AG04450 (cell line): ENCODE data around the gene TMEM45A. TPM values are rescaled to one million over a fixed set of nuclear protein-coding genes. Genes with fewer than 3 reads are reported as not detected.
"Not testable (repeated sequence)": the region's sequence is repeated elsewhere in the genome, so short reads cannot be mapped to it uniquely, and the experiment has no call there.

Experiments used
- CTCF ChIA-PET: fragments of 300-600, 350-600 bp; formaldehyde crosslinking; extraction: SDS; loops from one replicate; lab custom pipeline; 2022; ENCODE audit warnings: antibody characterized with exemption, inconsistent platforms; lab: Charles Lee
- POLR2A ChIA-PET: fragments of 350-600 bp; formaldehyde crosslinking; extraction: SDS; loops from one replicate; lab custom pipeline; 2021; ENCODE audit warnings: antibody characterized with exemption, inconsistent platforms; lab: Yijun Ruan, JAX
- DNase-seq: peaks from one replicate; pipeline ENCODE4 v3.0.0-alpha.2; 2011; ENCODE audit warnings: low read depth, low spot score
- H3K27ac ChIP-seq: one replicate; pipeline ENCODE4 v1.5.1; 2012; ENCODE audit warnings: low read depth, low read length, control low read depth
- H3K27me3 ChIP-seq: one replicate; pipeline ENCODE4 v1.6.0; 2012; ENCODE audit warnings: low read length; ENCODE audit not compliant: control insufficient read depth, insufficient read depth
- H3K4me3 ChIP-seq: 2 replicates; pipeline ENCODE4 v1.5.1; 2011; ENCODE audit warnings: mild to moderate bottlenecking, low read depth, low read length, control low read depth
- H3K9me3 ChIP-seq: 2 replicates; pipeline ENCODE4 v1.5.1; 2012; ENCODE audit warnings: low read length; ENCODE audit not compliant: control insufficient read depth, insufficient read depth
- CTCF ChIP-seq: IDR thresholded peaks from 2 replicates; pipeline ENCODE4 v1.5.1; 2011; ENCODE audit warnings: low read depth, low read length, control low read depth, inconsistent platforms
- polyA plus RNA-seq: library from polyadenylated mRNA; depleted of rRNA; stranded (reverse); fragments of >200 nt; gene quantifications from 2 replicates; pipeline ENCODE4 v1.2.3, GENCODE V29; 2011

The TMEM45A gene
- polyA plus RNA-seq, 1 experiment = 42.8 TPM

GRCh38 chr3:100535610-100535943, 43.2 kb downstream of the TMEM45A start:
- Histone ChIP-seq H3K9me3 (no peaks in the 10 kb centered on the region), H3K27ac (no peak overlapping the region), H3K4me3 (no peak overlapping the region), H3K27me3 (no peaks in the 10 kb centered on the region)
- DNase-seq = no peak
- CTCF ChIA-PET = no interaction called here
- POLR2A ChIA-PET = no interaction called here
- TF ChIP-seq CTCF = no peak

DNA sequence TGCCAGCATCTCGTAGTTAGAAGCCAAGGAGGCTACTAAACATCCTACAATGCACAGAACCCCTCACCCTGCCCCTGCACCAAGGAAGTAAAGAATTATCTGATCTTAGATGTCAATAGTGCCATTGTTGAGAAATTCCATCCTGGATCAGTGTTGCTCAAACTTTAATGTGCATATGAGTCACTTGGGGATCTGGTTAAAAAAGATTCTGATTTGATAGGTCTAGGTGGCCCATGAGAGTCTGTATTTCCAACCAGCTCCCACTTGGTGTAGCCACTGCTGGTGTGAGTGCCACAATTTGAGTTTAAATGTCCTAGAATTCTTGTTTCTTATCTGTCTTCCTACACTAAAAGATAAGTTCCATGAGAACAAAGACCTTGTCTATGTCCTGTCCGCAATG, 43.7 kb downstream of the TMEM45A start:
- DNase-seq = no peak
- ChIA-PET CTCF (no interaction called here), POLR2A (no interaction called here)
- Histone ChIP-seq H3K4me3 (no peak overlapping the region), H3K27ac (no peak overlapping the region), H3K9me3 (no peaks in the 10 kb centered on the region), H3K27me3 (no peaks in the 10 kb centered on the region)
- TF ChIP-seq CTCF = no peak

DNA sequence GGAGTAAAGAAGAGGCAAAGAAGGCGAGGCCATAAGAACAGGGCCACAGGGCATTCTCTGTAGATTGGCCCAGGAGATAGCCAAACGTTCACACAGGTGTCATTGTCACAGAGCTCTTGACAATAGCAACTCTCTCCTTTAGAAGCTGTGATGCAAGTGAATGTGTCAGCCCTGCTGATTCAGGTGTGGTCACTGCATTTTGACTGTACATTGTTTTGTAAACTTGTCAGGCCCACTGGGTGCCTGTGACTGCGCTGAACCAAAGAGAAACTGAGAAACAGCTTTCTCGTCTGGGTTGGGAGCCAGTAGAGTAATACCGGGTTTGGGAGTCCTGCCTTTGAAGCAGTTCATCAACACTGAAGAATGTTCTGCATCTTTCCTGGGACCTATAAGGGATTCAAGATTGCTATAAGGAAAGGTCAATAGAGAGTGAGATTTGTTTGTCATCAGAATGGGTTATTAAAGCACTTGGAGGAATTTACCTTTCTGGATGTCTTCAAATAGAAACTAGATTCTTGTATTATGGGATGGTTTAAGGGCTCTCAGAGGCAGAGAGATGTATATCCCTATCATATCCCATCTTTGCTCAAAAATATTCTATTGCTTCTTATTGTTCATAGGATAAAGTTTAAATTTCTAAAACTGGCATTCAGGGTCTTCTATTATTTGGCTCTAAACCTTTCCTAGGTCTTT, 45.4 kb downstream of the TMEM45A start:
- DNase-seq = no peak
- H3K27ac ChIP-seq = no peak overlapping the region
- H3K9me3 ChIP-seq = no peaks in the 10 kb centered on the region
- no peak overlapping the region for H3K4me3 ChIP-seq
- ChIA-PET CTCF (no interaction called here), POLR2A (no interaction called here)
- no peak for TF ChIP-seq CTCF
- H3K27me3 ChIP-seq = no peaks in the 10 kb centered on the region

DNA sequence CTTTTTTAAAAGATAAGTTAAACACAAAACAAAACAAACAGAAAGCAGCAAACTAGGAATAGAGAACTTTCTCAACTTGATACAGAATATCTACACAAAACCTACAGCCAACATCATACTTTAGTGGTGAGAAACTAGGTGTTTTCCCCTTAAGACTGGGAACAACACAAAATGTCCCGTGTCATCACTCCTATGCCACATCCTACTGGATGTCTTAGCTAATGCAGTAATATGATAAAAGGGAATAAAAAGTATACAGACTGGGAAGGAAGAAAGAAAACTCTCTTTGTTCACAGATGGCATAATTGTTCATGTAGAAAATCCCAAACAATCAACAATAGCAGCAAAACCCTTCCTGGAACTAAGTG, 45.9 kb downstream of the TMEM45A start:
- ChIA-PET CTCF (no interaction called here), POLR2A (no interaction called here)
- no peaks in the 10 kb centered on the region for H3K9me3 ChIP-seq
- no peak overlapping the region for H3K4me3 ChIP-seq
- DNase-seq = no peak
- no peak for TF ChIP-seq CTCF
- H3K27me3 ChIP-seq = no peaks in the 10 kb centered on the region
- H3K27ac ChIP-seq = no peak overlapping the region

DNA sequence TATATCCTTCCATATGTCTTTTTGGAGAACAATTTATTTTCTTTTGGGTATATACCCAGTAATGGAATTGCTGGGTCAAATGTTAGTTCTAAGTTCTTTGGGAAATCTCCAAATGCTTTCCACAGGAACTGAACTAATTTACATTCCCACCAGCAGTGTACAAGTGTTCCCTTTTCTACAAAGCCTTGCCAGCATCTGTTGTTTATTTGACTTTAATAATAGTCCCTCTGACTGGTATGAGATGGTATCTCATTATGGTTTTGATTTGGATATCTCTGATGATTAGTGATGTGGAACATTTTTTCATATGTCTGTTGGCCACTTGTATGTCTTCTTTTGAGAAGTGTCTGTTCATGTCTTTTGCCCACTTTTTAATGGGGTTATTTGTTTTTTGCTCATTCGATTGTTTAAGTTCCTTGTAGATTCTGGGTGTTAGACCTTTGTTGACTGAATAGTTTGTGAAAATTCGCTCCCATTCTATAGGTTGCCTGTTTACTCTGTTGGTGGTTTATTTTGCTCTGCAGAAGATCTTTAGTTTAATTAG, 48.4 kb downstream of the TMEM45A start:
- Histone ChIP-seq H3K9me3 (no peaks in the 10 kb centered on the region), H3K27me3 (no peaks in the 10 kb centered on the region), H3K27ac (no peak overlapping the region), H3K4me3 (no peak overlapping the region)
- TF ChIP-seq CTCF = no peak
- POLR2A ChIA-PET = no interaction called here
- CTCF ChIA-PET = no interaction called here
- no peak for DNase-seq

- H3K9me3 ChIP-seq, DNase-seq, POLR2A ChIA-PET, H3K27ac ChIP-seq, CTCF ChIA-PET, H3K4me3 ChIP-seq, H3K27me3 ChIP-seq: not testable (repeated sequence)
Observed at GRCh38 chr3:100541428-100541827, 49.0 kb downstream of the TMEM45A start.
